ENCODE measurements around the gene CLDN4. TPM values are rescaled to one million over a fixed set of nuclear protein-coding genes. Genes with fewer than 3 reads are reported as not detected.

The CLDN4 gene
- total RNA-seq, 1 experiment from 2014 or later = 234 TPM

DNA sequence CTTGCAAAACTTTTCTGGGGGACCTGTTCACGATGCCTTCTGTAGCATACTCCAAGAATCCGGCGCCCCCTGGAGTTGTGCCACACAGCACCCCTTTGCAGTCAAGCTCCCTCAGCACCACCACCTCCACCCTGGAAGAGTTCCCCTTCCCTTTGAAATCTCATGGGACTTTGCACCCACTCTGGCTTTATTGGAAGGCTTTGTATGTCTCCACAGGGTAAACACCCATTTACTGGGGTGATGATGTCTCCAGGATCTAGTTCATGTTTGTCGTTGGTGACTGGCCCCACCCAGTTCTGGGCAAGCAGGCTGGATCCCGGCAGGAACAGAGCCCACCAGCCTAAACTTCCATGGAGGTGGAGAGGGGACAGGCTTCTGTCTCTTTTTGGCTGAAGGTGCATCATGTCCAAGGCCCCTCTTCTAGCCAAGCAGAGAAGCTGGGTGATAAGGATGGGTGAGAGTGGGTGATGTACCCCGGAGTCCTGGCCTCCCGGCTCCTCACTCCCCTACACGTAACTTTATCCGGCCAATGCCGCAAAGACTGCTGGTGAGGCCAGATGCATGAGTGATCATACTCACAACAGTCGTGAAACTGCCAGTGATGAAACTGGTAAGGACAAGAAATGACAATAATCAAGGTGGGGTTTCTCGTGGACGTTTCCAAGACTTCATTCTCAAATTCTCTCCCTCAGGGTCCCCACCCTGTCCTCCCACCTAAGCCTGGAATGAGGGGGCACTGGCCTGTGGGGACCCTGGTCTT is 695 bp upstream of the CLDN4 start:
- no peaks in the 10 kb centered on the region for H3K9me2 ChIP-seq (ENCODE audit: insufficient read depth)
- ATAC-seq (no peak), DNase-seq (ENCODE audit: low read depth, low spot score) (no peak)
- no peak overlapping the region for H2AFZ ChIP-seq (ENCODE audit: low read depth, low read length, poor library complexity, severe bottlenecking)
- H3K9me3 ChIP-seq (ENCODE audit: control insufficient read depth in 1 of 2, insufficient read depth in 1 of 2, low read depth in 1 of 2, low read length in 2 of 2) = no peaks in the 10 kb centered on the region
- peak overlapping the region; percentile 99 for H3K9ac ChIP-seq (ENCODE audit: low read length)
- BruUV-seq (replicated peaks) = no TSS peak
- TF ChIP-seq POLR2A (IDR thresholded peaks at IDR 0.05; ENCODE audit: borderline replicate concordance, extremely low read depth, insufficient read depth, insufficient read length) = no peak
- TF ChIP-seq CTCF (IDR thresholded peaks at IDR 0.05 in 2 of 3, conservative IDR thresholded peaks at IDR 0.05 in 1 of 3; ENCODE audit: borderline replicate concordance in 1 of 3, insufficient read depth in 1 of 3, low read depth in 2 of 3, low read length in 2 of 3) = peak in 2 of 3 experiments; percentile 36 to 48; a peak in 4 of 6 replicates
- ChIA-PET RAD21 (ENCODE audit: low non-redundant PET in 1 of 2, low total read pairs in 2 of 2, uncharacterized antibody in 2 of 2, unreplicated experiment in 2 of 2) (interaction anchor here in 1 of 2 experiments (0.7 kb wide), 1 partner anchor 20 kb away, joined by 6 read pairs; no protein-coding TSS in a partner anchor), CTCF (interaction anchor here (1.0 to 1.2 kb wide), 2 partner anchors 20 to 96 kb away, joined by 4 read pairs; no protein-coding TSS in a partner anchor), POLR2A (interaction anchor here (0.8 to 5.4 kb wide), 11 partner anchors 8 to 90 kb away, joined by 3 to 87 read pairs (median 4); partner anchors contain the start of genes ABHD11, CLDN3 and METTL27)
- peaks cover 70 to 95% of the 10 kb centered on the region in 2 experiments for H3K4me1 ChIP-seq (ENCODE audit: control insufficient read depth in 1 of 2, insufficient read depth in 2 of 2, low read length in 2 of 2)
- H3K27ac ChIP-seq (ENCODE audit: low read depth, low read length) = peak overlapping the region; percentile 96
- peak overlapping the region; percentile 93 to 96 for H3K4me3 ChIP-seq (replicated peaks in 1 of 2; ENCODE audit: low read depth in 1 of 2, low read length in 2 of 2)
- H3K79me2 ChIP-seq (ENCODE audit: insufficient read depth, low read length) = peaks cover 23% of the 10 kb centered on the region
- intact Hi-C loops (cut with micrococcal nuclease) = no loop called here
- 0 out of 4 replicates have a peak, but pooled peaks cover 0 to 7% of the 10 kb centered on the region in 2 experiments for H3K36me3 ChIP-seq (ENCODE audit: control insufficient read depth in 1 of 2, insufficient read depth in 2 of 2, low read length in 2 of 2)
- H4K20me1 ChIP-seq (ENCODE audit: insufficient read depth) = no peaks in the 10 kb centered on the region
- peak overlapping the region; percentile 99 for H3K4me2 ChIP-seq (ENCODE audit: low read length)
- H3K27me3 ChIP-seq (ENCODE audit: insufficient read depth, low read length) = no peaks in the 10 kb centered on the region

- POLR2A ChIA-PET = interaction anchor here (1.4 to 5.4 kb wide), 9 partner anchors 9 to 97 kb away, joined by 5 to 87 read pairs (median 30); partner anchors contain the start of genes ABHD11, CLDN3 and METTL27
- Histone ChIP-seq H3K4me1 (ENCODE audit: control insufficient read depth in 1 of 2, insufficient read depth in 2 of 2, low read length in 2 of 2) (peaks cover 59 to 84% of the 10 kb centered on the region in 2 experiments), H3K36me3 (ENCODE audit: control insufficient read depth in 1 of 2, insufficient read depth in 2 of 2, low read length in 2 of 2) (0 out of 4 replicates have a peak, but pooled peaks cover 0 to 7% of the 10 kb centered on the region in 2 experiments), H4K20me1 (ENCODE audit: insufficient read depth) (no peaks in the 10 kb centered on the region), H2AFZ (ENCODE audit: low read depth, low read length, poor library complexity, severe bottlenecking) (no peak overlapping the region), H3K27me3 (ENCODE audit: insufficient read depth, low read length) (no peaks in the 10 kb centered on the region), H3K9me3 (ENCODE audit: control insufficient read depth in 1 of 2, insufficient read depth in 1 of 2, low read depth in 1 of 2, low read length in 2 of 2) (no peaks in the 10 kb centered on the region), H3K27ac (ENCODE audit: low read depth, low read length) (peak overlapping the region; percentile 96), H3K9ac (ENCODE audit: low read length) (peak overlapping the region; percentile 99), H3K79me2 (ENCODE audit: insufficient read depth, low read length) (peaks cover 23% of the 10 kb centered on the region), H3K4me2 (ENCODE audit: low read length) (peak overlapping the region; percentile 99), H3K4me3 (replicated peaks in 1 of 2; ENCODE audit: low read depth in 1 of 2, low read length in 2 of 2) (peak overlapping the region; percentile 93 to 96), H3K9me2 (ENCODE audit: insufficient read depth) (no peaks in the 10 kb centered on the region)
- ATAC-seq (peak; percentile 0), DNase-seq (ENCODE audit: low read depth, low spot score) (no peak)
- intact Hi-C loops (cut with micrococcal nuclease) = no loop called here
- RAD21 ChIA-PET (ENCODE audit: low non-redundant PET in 1 of 2, low total read pairs in 2 of 2, uncharacterized antibody in 2 of 2, unreplicated experiment in 2 of 2) = no interaction called here
- TF ChIP-seq POLR2A (IDR thresholded peaks at IDR 0.05; ENCODE audit: borderline replicate concordance, extremely low read depth, insufficient read depth, insufficient read length) (peak; percentile 22), SIN3A (IDR thresholded peaks at IDR 0.05; ENCODE audit: low read depth) (no peak)
- CTCF ChIA-PET = no interaction called here
- no TSS peak for BruUV-seq (replicated peaks)
Measured at GRCh38 chr7:73831584-73831833, 713 bp downstream of the CLDN4 start.

Data from HCT116 (cell line).